Common myeloid progenitor, CD34-positive (primary cell): ENCODE results near the gene SCYL1.

Experiments used
- CTCF ChIA-PET: fragments of 350-600 bp; sonication (Branson Sonifier 250); formaldehyde crosslinking; loops from one replicate; lab custom pipeline; 2021; ENCODE audit warnings: antibody characterized with exemption; lab: Charles Lee
- POLR2A ChIA-PET: fragments of 350-600 bp; sonication (Branson Sonifier 250); formaldehyde crosslinking; loops from one replicate; lab custom pipeline; 2021; ENCODE audit warnings: antibody characterized with exemption; lab: Charles Lee
- DNase-seq, 3 donors: peaks; one replicate each; pipeline versions ENCODE4 v3.0.0 to v3.0.0-alpha.2; 2013
- H3K27ac ChIP-seq, 2 experiments: 1 replicate in 1 of 2; 2 replicates in 1 of 2; pipeline ENCODE4 v1.7.0; 2013; ENCODE audit warnings: inconsistent platforms in 2 of 2, low read length in 2 of 2, mild to moderate bottlenecking in 2 of 2, low read depth in 1 of 2, moderate library complexity in 1 of 2; ENCODE audit not compliant: severe bottlenecking in 2 of 2, insufficient read depth in 1 of 2, poor library complexity in 1 of 2
- H3K27me3 ChIP-seq, 5 experiments: replicated peaks in 2 of 5; 1 replicate in 3 of 5; 2 replicates in 2 of 5; pipeline versions ENCODE4 v1.6.1 to v1.7.0; 2013; ENCODE audit warnings: low read length in 4 of 5, mild to moderate bottlenecking in 2 of 5, moderate library complexity in 2 of 5, inconsistent platforms in 1 of 5; ENCODE audit not compliant: insufficient read depth in 5 of 5, control insufficient read depth in 4 of 5
- H3K36me3 ChIP-seq, 4 experiments: 1 replicate in 2 of 4; 2 replicates in 2 of 4; pipeline versions ENCODE4 v1.6.1 to v1.7.0; 2013; ENCODE audit warnings: low read length in 3 of 4, control low read depth in 1 of 4, mild to moderate bottlenecking in 1 of 4; ENCODE audit not compliant: control insufficient read depth in 4 of 4, insufficient read depth in 4 of 4
- H3K4me1 ChIP-seq, 4 experiments: 1 replicate in 3 of 4; 2 replicates in 1 of 4; pipeline versions ENCODE4 v1.6.1 to v1.7.1; 2013; ENCODE audit warnings: low read length in 3 of 4, mild to moderate bottlenecking in 3 of 4, control low read depth in 1 of 4, inconsistent platforms in 1 of 4, moderate library complexity in 1 of 4; ENCODE audit not compliant: control insufficient read depth in 4 of 4, insufficient read depth in 4 of 4; ENCODE audit errors: control extremely low read depth in 1 of 4
- H3K4me3 ChIP-seq, 7 experiments: 1 replicate in 4 of 7; 2 replicates in 3 of 7; pipeline versions ENCODE4 v1.5.1 to v1.7.0; 2013; ENCODE audit warnings: mild to moderate bottlenecking in 7 of 7, low read length in 6 of 7, moderate library complexity in 6 of 7, inconsistent platforms in 2 of 7, low read depth in 2 of 7, control low read depth in 1 of 7; ENCODE audit not compliant: insufficient read depth in 4 of 7, control insufficient read depth in 1 of 7; ENCODE audit errors: extremely low read depth in 1 of 7
- H3K9me3 ChIP-seq, 5 experiments: 1 replicate in 4 of 5; 2 replicates in 1 of 5; pipeline versions ENCODE4 v1.6.1 to v1.7.1; 2013; ENCODE audit warnings: low read length in 4 of 5, mild to moderate bottlenecking in 2 of 5, inconsistent platforms in 1 of 5, low read depth in 1 of 5, moderate library complexity in 1 of 5; ENCODE audit not compliant: control insufficient read depth in 4 of 5, insufficient read depth in 2 of 5; ENCODE audit errors: control extremely low read depth in 1 of 5
- WGBS: methylation state at CpG from one replicate; pipeline ENCODE4 v1.1.5; 2013; ENCODE audit not compliant: insufficient coverage; 5-methylcytosine and 5-hydroxymethylcytosine counted together

SCYL1 gene

GRCh38 chr11:65539744-65540289 lies 14.9 kb downstream of the SCYL1 start:
- no peaks in the 10 kb centered on the region for H3K27me3 ChIP-seq
- ChIA-PET POLR2A (interaction anchor here (0.7 to 2.3 kb wide), 6 partner anchors 13 to 53 kb away, joined by 3 to 13 read pairs (median 4); partner anchors contain the start of genes EHBP1L1 and ZNRD2), CTCF (interaction anchor here (0.7 to 21.8 kb wide), 11 partner anchors 9 to 164 kb away, joined by 3 to 262 read pairs (median 14); partner anchors contain the start of genes EHBP1L1, FAM89B, KCNK7 and LTBP3)
- H3K27ac ChIP-seq: peak overlapping the region in 1 of 2 experiments; percentile 49
- peak overlapping the region; percentile 41 to 87 (median 72) for H3K4me3 ChIP-seq
- no peak for DNase-seq
- peaks cover 3 to 27% (median 24%) of the 10 kb centered on the region in 4 experiments for H3K4me1 ChIP-seq
- WGBS: 13% methylated on average over 38 of the region's 60 CpGs
- peaks cover 2 to 48% (median 33%) of the 10 kb centered on the region in 4 experiments for H3K36me3 ChIP-seq
- H3K9me3 ChIP-seq: no peaks in the 10 kb centered on the region

- WGBS: under 1% methylated on average over 61 of the region's 78 CpGs
- H3K4me1 ChIP-seq: peaks cover 3 to 28% (median 25%) of the 10 kb centered on the region in 4 experiments
- H3K9me3 ChIP-seq: no peaks in the 10 kb centered on the region
- no peaks in the 10 kb centered on the region for H3K27me3 ChIP-seq
- H3K36me3 ChIP-seq: peaks cover 0 to 41% (median 29%) of the 10 kb centered on the region in 4 experiments
- ChIA-PET CTCF (interaction anchor here (0.6 to 21.8 kb wide), 16 partner anchors 10 to 165 kb away, joined by 3 to 262 read pairs (median 6); partner anchors contain the start of genes EHBP1L1, FAM89B, KCNK7 and LTBP3), POLR2A (interaction anchor here (1.0 to 2.3 kb wide), 6 partner anchors 12 to 52 kb away, joined by 3 to 13 read pairs (median 6); partner anchors contain the start of genes EHBP1L1, FAM89B and ZNRD2)
- H3K27ac ChIP-seq: peak overlapping the region in 1 of 2 experiments; percentile 49
- peak; percentile 82 to 89 (median 87) for DNase-seq
- H3K4me3 ChIP-seq: peak overlapping the region; percentile 41 to 87 (median 72)
Observed at GRCh38 chr11:65540290-65541092, 15.6 kb downstream of the SCYL1 start.

GRCh38 chr11:65541093-65541982 lies 16.5 kb downstream of the SCYL1 start:
- H3K9me3 ChIP-seq: no peaks in the 10 kb centered on the region
- CTCF ChIA-PET: interaction anchor here (0.5 to 21.8 kb wide), 16 partner anchors 10 to 732 kb away, joined by 3 to 262 read pairs (median 6); partner anchors contain the start of genes EHBP1L1, FAM89B, KCNK7 and LTBP3
- peaks cover 6 to 36% (median 32%) of the 10 kb centered on the region in 4 experiments for H3K4me1 ChIP-seq
- no peaks in the 10 kb centered on the region for H3K27me3 ChIP-seq
- peaks cover 0 to 32% (median 23%) of the 10 kb centered on the region in 4 experiments for H3K36me3 ChIP-seq
- 44% methylated on average over 12 of the region's 18 CpGs for WGBS
- POLR2A ChIA-PET: interaction anchor here (1.0 to 2.3 kb wide), 5 partner anchors 11 to 34 kb away, joined by 3 to 13 read pairs (median 7); partner anchors contain the start of genes EHBP1L1, FAM89B and ZNRD2
- peak overlapping the region in 5 of 7 experiments; percentile 69 to 87 (median 76) for H3K4me3 ChIP-seq
- no peak for DNase-seq
- peak overlapping the region in 1 of 2 experiments; percentile 47 for H3K27ac ChIP-seq

- POLR2A ChIA-PET: no interaction called here
- peaks cover 0 to 25% (median 15%) of the 10 kb centered on the region in 4 experiments for H3K36me3 ChIP-seq
- H3K9me3 ChIP-seq: no peaks in the 10 kb centered on the region
- DNase-seq: no peak
- no peaks in the 10 kb centered on the region for H3K27me3 ChIP-seq
- H3K4me3 ChIP-seq: no peak overlapping the region
- H3K27ac ChIP-seq: no peak overlapping the region
- CTCF ChIA-PET: interaction anchor here (3.0 to 21.8 kb wide), 5 partner anchors 9 to 52 kb away, joined by 14 to 262 read pairs (median 89); partner anchors contain the start of genes EHBP1L1, FAM89B, KCNK7 and LTBP3
- H3K4me1 ChIP-seq: peaks cover 6 to 49% (median 45%) of the 10 kb centered on the region in 4 experiments
- WGBS: 100% methylated on average over 2 of the region's 3 CpGs
Observed at GRCh38 chr11:65542738-65543390, 18.0 kb downstream of the SCYL1 start.

GRCh38 chr11:65545853-65546216 lies 21.0 kb downstream of the SCYL1 start:
- Histone ChIP-seq H3K4me3 (peak overlapping the region in 3 of 7 experiments; percentile 19 to 54 (median 47)), H3K27me3 (no peaks in the 10 kb centered on the region), H3K4me1 (peaks cover 8 to 50% (median 44%) of the 10 kb centered on the region in 4 experiments), H3K36me3 (peaks cover under 1 to 21% (median 13%) of the 10 kb centered on the region in 4 experiments), H3K9me3 (no peaks in the 10 kb centered on the region), H3K27ac (peak overlapping the region in 1 of 2 experiments; percentile 50)
- POLR2A ChIA-PET: no interaction called here
- CTCF ChIA-PET: interaction anchor here (1.3 to 21.8 kb wide), 5 partner anchors 9 to 37 kb away, joined by 3 to 262 read pairs (median 4); partner anchors contain the start of genes EHBP1L1, FAM89B, LTBP3 and ZNRD2
- no peak for DNase-seq
- WGBS: 22% methylated on average over 4 of the region's 4 CpGs
